B cell (primary cell): ENCODE data around the gene PRSS21. TPM values are rescaled to one million over a fixed set of nuclear protein-coding genes. Genes with fewer than 3 reads are reported as not detected.

Experiments
- ATAC-seq: fragments of 200-7000 bp; cut with Tn5 transposase; one replicate; pipeline ENCODE4 v1.10.0; 2021; ENCODE audit warnings: low read depth, mild to moderate bottlenecking, moderate number of reproducible peaks, moderate library complexity
- CTCF ChIA-PET: fragments of 350-600 bp; sonication (Branson Sonifier 250); formaldehyde crosslinking; loops from one replicate; lab custom pipeline; 2021; ENCODE audit warnings: antibody characterized with exemption, inconsistent platforms; lab: Charles Lee
- POLR2A ChIA-PET: fragments of 350-600 bp; sonication (Branson Sonifier 250); formaldehyde crosslinking; loops from one replicate; lab custom pipeline; 2021; ENCODE audit warnings: antibody characterized with exemption; lab: Charles Lee
- DNase-seq: peaks from one replicate; pipeline ENCODE4 v3.0.0; 2013
- H2AFZ ChIP-seq: 2 replicates; pipeline ENCODE4 v1.6.1; 2012; ENCODE audit warnings: mild to moderate bottlenecking, low read depth, low read length; ENCODE audit not compliant: insufficient read depth, poor library complexity, severe bottlenecking
- H3K27ac ChIP-seq, 2 donors: 1 replicate in 1 of 2; 2 replicates in 1 of 2; pipeline ENCODE4 v1.5.1; 2012 to 2013; ENCODE audit warnings: low read length in 2 of 2, mild to moderate bottlenecking in 2 of 2, moderate library complexity in 1 of 2
- H3K27me3 ChIP-seq, 4 experiments: fragments of 200-600 bp in 1 of 4; sonication (generic) in 1 of 4; replicated peaks in 1 of 4; 1 replicate in 2 of 4; 2 replicates in 2 of 4; pipeline versions ENCODE4 v1.6.1 to v1.7.0; 2013 to 2016; ENCODE audit warnings: low read length in 3 of 4, mild to moderate bottlenecking in 2 of 4, mixed read lengths in 1 of 4, moderate library complexity in 1 of 4; ENCODE audit not compliant: insufficient read depth in 4 of 4, control insufficient read depth in 3 of 4; ENCODE audit errors: control extremely low read depth in 1 of 4
- H3K36me3 ChIP-seq, 2 experiments: replicated peaks in 1 of 2; 1 replicate in 1 of 2; 2 replicates in 1 of 2; pipeline versions ENCODE4 v1.6.1 to v1.7.1; 2013; ENCODE audit warnings: low read length in 1 of 2; ENCODE audit not compliant: insufficient read depth in 2 of 2, control insufficient read depth in 1 of 2; ENCODE audit errors: control extremely low read depth in 1 of 2, extremely low read depth in 1 of 2
- H3K4me1 ChIP-seq, 2 donors: fragments of 200-600 bp in 1 of 2; sonication (generic) in 1 of 2; 1 replicate in 1 of 2; 2 replicates in 1 of 2; pipeline versions ENCODE4 v1.5.1 to v1.6.1; 2013 to 2017; ENCODE audit warnings: low read length in 2 of 2; ENCODE audit not compliant: control insufficient read depth in 2 of 2, insufficient read depth in 2 of 2
- H3K4me2 ChIP-seq: replicated peaks from 2 replicates; pipeline ENCODE3; 2012; ENCODE audit warnings: mild to moderate bottlenecking, low read depth, low read length; ENCODE audit not compliant: poor library complexity, severe bottlenecking
- H3K4me3 ChIP-seq, 5 experiments: fragments of 200-600 bp in 1 of 5; sonication (generic) in 1 of 5; 1 replicate in 3 of 5; 2 replicates in 2 of 5; pipeline versions ENCODE4 v1.5.1 to v1.7.0; 2011 to 2016; ENCODE audit warnings: low read length in 4 of 5, mild to moderate bottlenecking in 4 of 5, low read depth in 2 of 5, control low read depth in 1 of 5, moderate library complexity in 1 of 5; ENCODE audit not compliant: insufficient read depth in 1 of 5; ENCODE audit errors: control extremely low read depth in 1 of 5, extremely low read depth in 1 of 5
- H3K79me2 ChIP-seq: fragments of 200-600 bp; sonication (generic); one replicate; pipeline ENCODE4 v1.6.0; 2016; ENCODE audit warnings: low read length; ENCODE audit not compliant: control insufficient read depth, insufficient read depth
- H3K9ac ChIP-seq: fragments of 200-600 bp; sonication (generic); 2 replicates; pipeline ENCODE4 v1.6.1; 2017; ENCODE audit warnings: mild to moderate bottlenecking, low read length, moderate library complexity
- H3K9me3 ChIP-seq, 3 donors: one replicate each; pipeline versions ENCODE4 v1.6.1 to v1.7.1; 2013; ENCODE audit warnings: low read length in 2 of 3; ENCODE audit not compliant: control insufficient read depth in 2 of 3, insufficient read depth in 1 of 3; ENCODE audit errors: control extremely low read depth in 1 of 3
- H4K20me1 ChIP-seq: 2 replicates; pipeline ENCODE4 v1.6.0; 2012; ENCODE audit warnings: mild to moderate bottlenecking, low read length; ENCODE audit not compliant: insufficient read depth, control insufficient read depth, poor library complexity, severe bottlenecking
- H3K27ac Mint-ChIP-seq: one replicate; pipeline ENCODE4 v1.8.0; 2021; ENCODE audit warnings: mixed read lengths
- H3K27me3 Mint-ChIP-seq: one replicate; pipeline ENCODE4 v1.8.0; 2021; ENCODE audit warnings: mixed read lengths
- H3K4me1 Mint-ChIP-seq: one replicate; pipeline ENCODE4 v1.8.0; 2021; ENCODE audit warnings: mixed read lengths
- H3K4me3 Mint-ChIP-seq: one replicate; pipeline ENCODE4 v1.8.0; 2021; ENCODE audit warnings: mixed read lengths
- H3K9me3 Mint-ChIP-seq: one replicate; pipeline ENCODE4 v1.8.0; 2022; ENCODE audit warnings: mixed read lengths; ENCODE audit not compliant: insufficient read depth
- EZH2 ChIP-seq: IDR thresholded peaks from 2 replicates; pipeline ENCODE4 v1.6.1; 2012; ENCODE audit warnings: borderline replicate concordance, low read depth, mild to moderate bottlenecking, moderate library complexity, low read length; ENCODE audit not compliant: insufficient read depth, poor library complexity, severe bottlenecking
- WGBS: methylation state at CpG from one replicate; pipeline ENCODE4 v1.1.5; 2013; ENCODE audit warnings: missing lambda C conversion rate; ENCODE audit not compliant: insufficient coverage; 5-methylcytosine and 5-hydroxymethylcytosine counted together
- intact Hi-C: fragments of 100-400 bp; cut with micrococcal nuclease; formaldehyde crosslinking; loops from one replicate; pipeline ENCODE4 v1.10.0; 2022
- polyA plus RNA-seq: library from polyadenylated mRNA; depleted of rRNA; stranded (reverse); fragments of >200 nt; gene quantifications from 2 replicates; pipeline ENCODE4 v1.2.3, GENCODE V29; 2012
- total RNA-seq, 2 donors: library from RNA; stranded (reverse); fragments of 120-200 nt in 1 of 2; gene quantifications; 1 replicate in 1 of 2; 2 replicates in 1 of 2; pipeline versions ENCODE4 v1.2.3 to v1.2.4, GENCODE V29; 2013 to 2022
- TF ChIP-seq, protein P1 (sequence below): fragments of 200-600 bp; IDR thresholded peaks from one replicate; pipeline ENCODE4 v1.8.0; 2022; ENCODE audit warnings: antibody characterized with exemption, mild to moderate bottlenecking

Gene PRSS21
- total and polyA plus RNA-seq, 2 donors (not counting 1 experiment from before 2014, with no cell fraction given), result 2.0 to 5.8 TPM

- intact Hi-C loops, result no loop called here
- POLR2A ChIA-PET, result no interaction called here
- no peak overlapping the region for H3K9ac ChIP-seq
- DNase-seq, result no peak
- no peaks in the 10 kb centered on the region for H3K36me3 ChIP-seq
- no peaks in the 10 kb centered on the region for H3K9me3 ChIP-seq
- TF ChIP-seq, protein P1, sequence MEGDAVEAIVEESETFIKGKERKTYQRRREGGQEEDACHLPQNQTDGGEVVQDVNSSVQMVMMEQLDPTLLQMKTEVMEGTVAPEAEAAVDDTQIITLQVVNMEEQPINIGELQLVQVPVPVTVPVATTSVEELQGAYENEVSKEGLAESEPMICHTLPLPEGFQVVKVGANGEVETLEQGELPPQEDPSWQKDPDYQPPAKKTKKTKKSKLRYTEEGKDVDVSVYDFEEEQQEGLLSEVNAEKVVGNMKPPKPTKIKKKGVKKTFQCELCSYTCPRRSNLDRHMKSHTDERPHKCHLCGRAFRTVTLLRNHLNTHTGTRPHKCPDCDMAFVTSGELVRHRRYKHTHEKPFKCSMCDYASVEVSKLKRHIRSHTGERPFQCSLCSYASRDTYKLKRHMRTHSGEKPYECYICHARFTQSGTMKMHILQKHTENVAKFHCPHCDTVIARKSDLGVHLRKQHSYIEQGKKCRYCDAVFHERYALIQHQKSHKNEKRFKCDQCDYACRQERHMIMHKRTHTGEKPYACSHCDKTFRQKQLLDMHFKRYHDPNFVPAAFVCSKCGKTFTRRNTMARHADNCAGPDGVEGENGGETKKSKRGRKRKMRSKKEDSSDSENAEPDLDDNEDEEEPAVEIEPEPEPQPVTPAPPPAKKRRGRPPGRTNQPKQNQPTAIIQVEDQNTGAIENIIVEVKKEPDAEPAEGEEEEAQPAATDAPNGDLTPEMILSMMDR, result no peak
- TF ChIP-seq EZH2, result no peak
- no peak for ATAC-seq
- H3K27ac ChIP-seq, result no peak overlapping the region
- H3K27me3 Mint-ChIP-seq, result peaks cover 7% of the 10 kb centered on the region
- no peaks in the 10 kb centered on the region for H3K4me1 Mint-ChIP-seq
- WGBS, result 75% methylated on average over 2 of the region's 4 CpGs
- CTCF ChIA-PET, result no interaction called here
- H3K27me3 ChIP-seq, result no peaks in the 10 kb centered on the region
- no peaks in the 10 kb centered on the region for H4K20me1 ChIP-seq
- H3K4me3 ChIP-seq, result no peak overlapping the region
- H3K79me2 ChIP-seq, result no peaks in the 10 kb centered on the region
- no peak overlapping the region for H2AFZ ChIP-seq
- no peaks in the 10 kb centered on the region for H3K9me3 Mint-ChIP-seq
- no peak overlapping the region for H3K27ac Mint-ChIP-seq
- H3K4me2 ChIP-seq, result no peak overlapping the region
- H3K4me3 Mint-ChIP-seq, result no peak overlapping the region
- no peaks in the 10 kb centered on the region for H3K4me1 ChIP-seq
These were observed 5.5 kb downstream of the PRSS21 start for GRCh38 chr16:2822496-2822895.

DNA sequence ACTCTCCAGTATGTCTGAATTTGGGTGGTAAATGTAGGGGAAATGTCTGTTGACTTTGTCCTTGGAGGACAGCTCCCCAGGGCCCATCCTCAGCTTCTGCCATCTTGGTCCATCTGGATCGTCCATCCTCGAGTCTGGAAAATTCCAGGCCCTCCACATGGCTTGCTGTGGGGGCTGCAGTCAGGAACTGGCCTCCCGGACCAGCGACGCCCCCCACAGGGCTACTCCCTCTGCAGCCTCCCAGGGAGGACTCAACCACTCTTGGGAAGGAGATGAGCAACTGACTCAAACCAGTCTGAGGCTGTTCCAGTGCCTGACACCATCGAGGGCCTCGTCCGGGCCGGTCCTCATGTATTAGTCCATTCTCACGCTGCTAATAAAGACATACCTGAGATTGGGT is 7.6 kb downstream of the PRSS21 start:
- DNase-seq, result no peak
- H3K4me3 ChIP-seq, result no peak overlapping the region
- no peak overlapping the region for H2AFZ ChIP-seq
- no peaks in the 10 kb centered on the region for H3K9me3 ChIP-seq
- Mint-ChIP-seq H3K9me3 (no peaks in the 10 kb centered on the region), H3K4me1 (no peaks in the 10 kb centered on the region), H3K4me3 (no peak overlapping the region), H3K27ac (no peak overlapping the region), H3K27me3 (peaks cover 4% of the 10 kb centered on the region)
- ChIA-PET CTCF (no interaction called here), POLR2A (no interaction called here)
- H3K9ac ChIP-seq, result no peak overlapping the region
- H3K4me2 ChIP-seq, result no peak overlapping the region
- H3K36me3 ChIP-seq, result no peaks in the 10 kb centered on the region
- H3K27ac ChIP-seq, result no peak overlapping the region
- no peaks in the 10 kb centered on the region for H4K20me1 ChIP-seq
- WGBS, result 87% methylated on average over 10 of the region's 10 CpGs
- H3K79me2 ChIP-seq, result no peaks in the 10 kb centered on the region
- no peak for ATAC-seq
- H3K4me1 ChIP-seq, result no peaks in the 10 kb centered on the region
- peaks cover 0 to 3% (median under 1%) of the 10 kb centered on the region in 4 experiments for H3K27me3 ChIP-seq
- intact Hi-C loops, result no loop called here
- TF ChIP-seq EZH2, result no peak
- TF ChIP-seq, protein P1, result no peak
